Subcutaneous abdominal adipose tissue (tissue), 5 donors: ENCODE measurements around the gene IZUMO4.
A peak's percentile ranks its signal among the peaks of the same experiment; 100 is the strongest.

ENCODE experiments used
- H3K27ac ChIP-seq: one replicate; pipeline ENCODE4 v1.7.0; 2013; ENCODE audit warnings: low read depth, mild to moderate bottlenecking, inconsistent platforms, low read length, moderate library complexity
- H3K27me3 ChIP-seq, 5 donors: one replicate each; pipeline ENCODE4 v1.7.0; 2013; ENCODE audit warnings: low read length in 5 of 5, inconsistent platforms in 1 of 5; ENCODE audit not compliant: control insufficient read depth in 5 of 5, insufficient read depth in 4 of 5
- H3K36me3 ChIP-seq, 5 donors: one replicate each; pipeline ENCODE4 v1.7.0; 2013; ENCODE audit warnings: low read length in 5 of 5; ENCODE audit not compliant: control insufficient read depth in 5 of 5, insufficient read depth in 5 of 5
- H3K4me1 ChIP-seq, 5 donors: one replicate each; pipeline ENCODE4 v1.7.0; 2013; ENCODE audit warnings: low read length in 5 of 5, mild to moderate bottlenecking in 3 of 5, moderate library complexity in 1 of 5; ENCODE audit not compliant: control insufficient read depth in 5 of 5, insufficient read depth in 5 of 5
- H3K4me3 ChIP-seq, 5 donors: one replicate each; pipeline ENCODE4 v1.7.0; 2013; ENCODE audit warnings: low read length in 5 of 5, low read depth in 1 of 5
- H3K9ac ChIP-seq, 5 donors: one replicate each; pipeline ENCODE4 v1.7.0; 2013; ENCODE audit warnings: low read length in 5 of 5, mild to moderate bottlenecking in 4 of 5, moderate library complexity in 3 of 5
- H3K9me3 ChIP-seq, 5 donors: one replicate each; pipeline ENCODE4 v1.7.0; 2013; ENCODE audit warnings: low read length in 5 of 5; ENCODE audit not compliant: control insufficient read depth in 5 of 5
- donor health status: healthy.
- donor health status: healthy.
- donor health status: healthy.
- donor health status: healthy.
- donor health status: healthy.

IZUMO4 gene

DNA sequence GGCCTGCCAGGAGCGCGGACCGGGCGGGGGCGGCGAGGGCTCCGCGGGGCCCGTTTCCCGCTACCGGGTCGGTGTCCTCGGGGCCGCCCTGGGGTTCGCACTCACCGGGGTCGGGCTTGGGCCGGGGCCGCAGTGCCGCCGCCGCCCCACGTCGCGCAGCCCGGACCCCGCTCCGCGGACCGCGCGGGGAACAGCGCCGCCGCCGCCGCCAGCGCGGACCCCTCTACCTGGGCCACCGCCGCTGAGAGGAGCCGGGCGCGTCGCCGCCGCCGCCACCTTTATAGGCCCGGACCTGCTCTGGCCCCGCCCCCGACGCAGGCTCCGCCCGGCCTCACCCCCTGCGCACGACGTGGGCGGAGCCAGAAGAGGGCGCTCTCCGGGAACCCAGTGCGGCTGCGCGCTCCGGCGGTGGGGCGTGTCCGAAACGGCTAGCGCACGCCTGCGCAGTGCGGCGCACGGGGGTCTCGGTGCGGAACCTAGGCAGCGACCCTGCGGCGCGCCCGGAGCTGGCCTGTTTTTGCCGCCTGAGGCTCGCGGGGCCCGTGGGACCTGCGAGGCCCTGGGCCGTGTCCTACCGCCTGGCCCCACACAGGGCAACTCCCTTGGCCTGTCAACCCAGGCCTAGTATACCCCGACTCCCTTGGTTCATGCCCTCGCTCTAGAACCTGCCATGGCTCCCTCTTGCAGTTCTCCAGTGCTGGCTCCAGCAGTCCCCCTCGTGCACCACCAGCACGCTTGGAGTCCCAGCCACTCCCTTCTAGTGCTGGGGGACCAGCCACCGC lies 45.5 kb upstream of the IZUMO4 start, which contains the start of gene MKNK2:
Gene MKNK2 (minus strand): TSS at position 254 of the 782 bp plus-strand sequence. CDS start 393 bp downstream, outside the sequence.
- H3K27ac ChIP-seq, result peak within 1 kb of the TSS; percentile 98
- H3K4me1 ChIP-seq, result peaks cover 24 to 76% (median 72%) of the 10 kb centered on the region in 5 donors
- peaks cover 0 to 22% (median 16%) of the 10 kb centered on the region in 5 donors for H3K36me3 ChIP-seq
- H3K4me3 ChIP-seq, result peak within 1 kb of the TSS; percentile 72 to 98 (median 93)
- H3K9ac ChIP-seq, result peak within 1 kb of the TSS; percentile 89 to 95 (median 90)
- H3K9me3 ChIP-seq, result no peaks in the 10 kb centered on the region
- peaks cover 0 to 4% (median 0%) of the 10 kb centered on the region in 5 donors for H3K27me3 ChIP-seq

DNA sequence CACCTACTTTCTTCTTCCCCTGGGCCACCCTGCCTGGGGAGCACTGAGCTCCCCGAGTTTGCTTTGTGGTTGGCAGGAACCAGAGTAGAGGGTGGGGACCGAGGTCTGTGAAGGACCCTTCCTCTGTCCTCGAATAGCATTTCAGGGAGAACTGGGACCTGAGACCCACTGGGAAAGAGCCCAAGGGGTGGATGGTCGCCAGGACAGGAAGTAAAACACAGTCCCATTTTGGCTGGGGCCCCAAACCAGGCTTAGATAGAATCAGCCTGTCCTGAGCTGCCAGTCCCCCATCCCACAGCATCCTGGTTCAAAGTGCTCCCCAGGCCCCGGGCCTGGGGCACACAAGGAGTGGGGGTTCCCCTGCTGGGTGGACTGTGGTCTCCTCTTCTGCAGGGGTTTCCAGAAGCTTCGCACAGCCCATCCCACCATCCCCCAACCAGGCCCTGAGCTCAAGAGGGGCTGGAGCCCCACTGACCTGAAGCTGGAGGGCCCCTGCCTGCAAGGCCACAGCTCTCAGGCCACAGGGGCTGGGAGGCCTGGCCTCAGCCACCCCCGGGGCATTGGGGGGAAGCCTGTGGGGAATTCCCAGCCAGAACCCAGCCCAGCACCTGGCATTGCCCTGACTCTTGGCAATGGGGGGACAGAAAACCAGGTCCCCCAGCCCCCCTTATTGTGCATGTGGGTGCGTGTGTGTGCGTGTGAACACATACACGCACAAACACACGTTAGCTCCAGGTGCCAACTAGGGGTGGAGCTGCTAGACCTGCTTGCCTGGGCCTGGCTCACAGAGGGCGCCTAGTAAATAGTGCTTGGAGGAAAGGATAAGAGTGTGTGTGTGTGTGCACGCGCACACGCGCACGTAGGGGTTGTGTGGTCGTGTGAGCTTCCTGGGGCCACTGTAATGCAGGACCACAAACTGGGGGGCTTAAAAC lies 44.7 kb upstream of the IZUMO4 start:
- peak overlapping the region; percentile 97 for H3K27ac ChIP-seq
- H3K9ac ChIP-seq, result peak overlapping the region; percentile 61 to 84 (median 72)
- peaks cover 0 to 13% (median 10%) of the 10 kb centered on the region in 5 donors for H3K36me3 ChIP-seq
- H3K27me3 ChIP-seq, result peaks cover 0 to 4% (median 0%) of the 10 kb centered on the region in 5 donors
- peaks cover 26 to 75% (median 70%) of the 10 kb centered on the region in 5 donors for H3K4me1 ChIP-seq
- H3K9me3 ChIP-seq, result no peaks in the 10 kb centered on the region
- H3K4me3 ChIP-seq, result peak overlapping the region; percentile 57 to 93 (median 60)

DNA sequence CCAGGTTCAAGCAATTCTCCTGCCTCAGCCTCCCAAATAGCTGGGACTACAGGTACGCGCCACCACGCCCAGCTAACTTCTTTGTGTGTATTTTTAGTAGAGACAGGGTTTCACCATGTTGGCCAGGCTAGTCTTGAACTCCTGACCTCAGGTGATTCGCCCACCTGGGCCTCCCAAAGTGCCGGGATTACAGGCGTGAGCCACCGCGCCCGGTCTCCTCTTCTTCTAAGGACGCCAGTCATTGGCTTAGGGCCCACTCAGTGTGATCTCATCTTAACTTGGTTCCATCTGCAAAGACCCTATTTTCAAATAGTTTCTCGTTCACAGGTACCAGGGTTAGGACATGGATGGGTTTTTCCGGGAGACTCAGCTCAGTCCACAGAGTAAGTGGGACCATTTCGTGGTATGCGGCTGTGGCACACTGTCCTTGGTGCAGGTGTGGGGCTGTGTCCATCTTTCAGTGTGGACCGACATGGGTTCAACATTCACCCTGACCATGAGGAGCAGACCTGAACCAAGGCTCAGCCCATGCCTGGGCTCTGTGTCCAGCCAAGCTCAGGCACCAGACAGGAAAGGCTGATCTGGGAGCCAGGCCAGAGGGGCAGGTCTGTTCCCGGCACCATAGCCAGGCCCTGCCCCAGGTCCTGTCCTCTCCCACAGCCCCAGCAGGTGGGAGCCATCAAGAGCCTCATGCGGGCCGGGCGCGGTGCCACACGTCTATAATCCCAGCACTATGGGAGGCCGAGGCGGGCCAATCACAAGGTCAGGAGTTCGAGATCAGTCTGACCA lies 42.9 kb upstream of the IZUMO4 start:
- H3K27ac ChIP-seq, result peak overlapping the region; percentile 30
- H3K4me1 ChIP-seq, result peaks cover 20 to 64% (median 59%) of the 10 kb centered on the region in 5 donors
- H3K4me3 ChIP-seq, result no peak overlapping the region
- no peaks in the 10 kb centered on the region for H3K27me3 ChIP-seq
- H3K9me3 ChIP-seq, result no peaks in the 10 kb centered on the region
- peaks cover 0 to 7% (median 4%) of the 10 kb centered on the region in 5 donors for H3K36me3 ChIP-seq
- peak overlapping the region in 1 of 5 donors; percentile 37 for H3K9ac ChIP-seq

DNA sequence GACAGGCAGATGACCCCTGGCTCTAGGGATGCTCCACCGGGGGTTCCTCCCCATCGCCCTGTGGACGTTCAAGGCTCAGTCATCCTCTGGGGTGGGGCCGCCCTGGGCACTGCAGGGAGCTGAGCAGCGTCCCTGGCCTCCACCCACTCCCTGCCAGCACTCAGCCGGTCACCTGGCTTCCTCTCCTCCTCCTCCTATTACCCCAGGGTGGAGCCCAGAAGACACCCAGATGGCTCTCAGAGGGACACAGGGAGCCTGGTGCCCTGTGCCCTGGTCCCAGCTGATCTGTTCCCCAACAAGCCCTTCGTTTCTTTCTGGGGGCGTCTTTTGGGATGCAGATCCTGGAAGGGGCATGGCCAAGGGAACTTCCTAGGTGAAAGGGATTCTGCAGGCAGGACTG lies 42.0 kb upstream of the IZUMO4 start:
- Histone ChIP-seq H3K27me3 (no peaks in the 10 kb centered on the region), H3K4me1 (peaks cover 14 to 64% (median 59%) of the 10 kb centered on the region in 5 donors), H3K36me3 (no peaks in the 10 kb centered on the region), H3K9me3 (no peaks in the 10 kb centered on the region), H3K27ac (no peak overlapping the region), H3K4me3 (no peak overlapping the region), H3K9ac (no peak overlapping the region)

DNA sequence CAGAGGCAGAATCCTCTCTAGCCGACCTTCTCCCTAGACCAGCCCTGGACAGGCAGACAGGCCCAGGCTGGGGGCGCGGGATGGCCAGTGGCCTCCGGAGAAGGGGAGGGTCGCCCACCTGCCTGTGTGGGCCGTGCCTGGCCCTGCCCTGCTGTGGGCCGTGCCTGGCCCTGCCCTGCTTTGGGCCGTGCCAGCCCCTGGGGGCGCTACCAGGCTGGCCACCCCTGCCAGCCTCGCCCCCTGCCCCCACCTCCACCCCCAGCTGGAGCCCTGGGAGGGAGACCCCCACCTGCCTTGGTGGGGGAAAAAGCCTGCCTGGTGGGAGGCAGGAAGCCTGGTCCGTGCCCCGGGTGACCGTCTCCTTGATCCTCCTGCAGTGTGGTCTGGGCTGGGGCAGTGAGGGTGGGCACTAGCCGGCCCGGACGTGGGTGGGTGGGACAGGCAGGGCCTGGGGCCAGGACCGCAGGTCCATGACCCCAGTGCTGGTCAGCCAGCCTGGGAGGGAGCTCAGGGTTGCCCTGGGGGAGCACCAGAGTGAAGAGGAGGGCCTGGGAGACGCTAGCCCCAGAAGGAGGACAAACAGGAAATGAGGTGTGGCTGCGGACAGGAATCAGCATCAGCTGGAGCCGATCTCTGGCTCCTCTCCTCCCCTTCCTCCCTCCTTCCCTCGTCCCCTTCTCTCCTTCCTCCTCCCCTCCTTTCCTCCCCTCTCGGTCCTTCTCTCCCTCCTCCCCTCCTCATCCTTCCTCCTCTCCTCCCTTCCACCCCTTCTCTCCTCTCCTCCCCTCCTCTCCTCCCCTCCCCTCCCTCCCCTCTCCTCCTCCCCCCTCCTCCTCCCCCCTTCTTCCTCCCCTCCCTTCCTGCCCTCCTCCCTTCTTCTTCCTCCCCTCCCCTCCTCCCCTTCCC lies 40.5 kb upstream of the IZUMO4 start:
- peak overlapping the region; percentile 86 for H3K27ac ChIP-seq
- peak overlapping the region; percentile 37 to 46 (median 44) for H3K4me3 ChIP-seq
- H3K9me3 ChIP-seq, result no peaks in the 10 kb centered on the region
- peak overlapping the region in 4 of 5 donors; percentile 32 to 67 (median 52) for H3K9ac ChIP-seq
- peaks cover 23 to 72% (median 65%) of the 10 kb centered on the region in 5 donors for H3K4me1 ChIP-seq
- no peaks in the 10 kb centered on the region for H3K36me3 ChIP-seq
- H3K27me3 ChIP-seq, result no peaks in the 10 kb centered on the region

DNA sequence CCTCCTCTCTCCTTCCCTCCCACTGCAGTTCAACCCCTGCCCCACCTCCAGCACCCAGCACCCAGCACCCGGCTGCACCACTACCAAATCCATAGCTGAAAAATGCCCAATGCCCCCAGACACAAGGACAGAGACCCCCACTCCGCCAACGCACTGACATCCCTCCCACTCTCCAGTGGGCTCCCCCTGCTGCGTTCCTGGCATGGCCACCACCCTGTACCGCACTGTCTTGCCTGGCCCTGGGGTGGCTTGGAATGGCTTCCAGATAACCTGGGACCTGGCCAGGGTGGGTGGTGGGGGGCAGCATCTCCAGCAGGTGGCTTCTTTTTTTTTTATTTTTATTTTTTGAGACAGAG lies 39.9 kb upstream of the IZUMO4 start:
- Histone ChIP-seq H3K4me1 (peaks cover 19 to 69% (median 62%) of the 10 kb centered on the region in 5 donors), H3K4me3 (no peak overlapping the region), H3K36me3 (no peaks in the 10 kb centered on the region), H3K27me3 (no peaks in the 10 kb centered on the region), H3K27ac (no peak overlapping the region), H3K9me3 (no peaks in the 10 kb centered on the region), H3K9ac (no peak overlapping the region)

DNA sequence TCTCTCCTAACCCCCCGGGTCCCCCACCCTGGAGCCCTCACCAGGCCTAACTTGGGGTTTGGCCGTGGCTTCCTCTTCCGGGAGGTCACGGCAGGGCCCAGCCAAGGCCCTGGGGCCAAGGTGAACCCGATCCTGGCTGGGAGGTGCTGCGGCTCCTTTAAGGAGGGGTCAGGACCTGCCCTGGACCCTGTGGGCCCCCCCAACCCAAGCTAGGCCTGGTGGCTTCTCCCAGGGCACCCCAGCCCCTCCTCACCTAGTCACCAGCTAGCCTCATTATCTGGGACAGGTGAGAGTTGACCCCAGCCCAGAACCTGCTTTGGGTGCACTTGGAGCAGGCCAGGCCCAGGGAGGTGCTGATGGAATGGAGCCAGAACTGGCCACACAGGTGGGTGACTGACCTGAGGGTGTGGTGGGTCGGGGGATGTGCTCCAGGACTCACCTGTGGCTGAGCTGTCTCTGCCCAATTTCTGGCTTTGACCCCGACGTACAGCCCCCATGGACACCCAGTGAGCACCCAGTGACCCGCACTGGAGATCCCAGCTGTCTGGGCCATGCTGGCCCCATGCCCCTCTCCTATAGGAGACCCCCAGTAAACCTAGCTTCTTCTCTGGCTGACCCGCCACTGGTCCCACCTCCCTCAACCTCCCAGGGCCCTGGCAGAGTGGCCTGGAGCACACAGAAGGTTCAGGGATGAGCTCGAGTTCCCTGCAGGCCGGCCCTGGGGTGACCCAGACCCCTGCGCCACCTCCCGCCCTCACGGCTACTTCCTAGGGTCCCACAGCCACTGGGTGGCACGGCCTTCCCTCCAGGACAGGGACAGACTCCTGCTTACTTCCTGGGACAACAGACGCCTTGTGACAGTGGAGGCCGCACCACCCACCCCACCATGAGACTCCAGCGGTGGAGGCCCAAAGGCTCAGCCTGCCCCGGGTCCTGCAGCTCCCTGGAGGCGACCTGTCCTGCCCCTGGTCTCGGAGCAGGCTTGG lies 38.9 kb upstream of the IZUMO4 start:
- Histone ChIP-seq H3K36me3 (no peaks in the 10 kb centered on the region), H3K9ac (no peak overlapping the region), H3K4me1 (peaks cover 18 to 68% (median 62%) of the 10 kb centered on the region in 5 donors), H3K9me3 (no peaks in the 10 kb centered on the region), H3K27me3 (no peaks in the 10 kb centered on the region), H3K27ac (peak overlapping the region; percentile 99), H3K4me3 (no peak overlapping the region)
